ENCODE data around the gene PPP6R1.
A peak's percentile ranks its signal among the peaks of the same experiment; 100 is the strongest.

Gene PPP6R1

GRCh38 chr19:55276720-55277430, 18.1 kb upstream of the PPP6R1 start:
- peak overlapping the region; percentile 91 for H3K27ac Mint-ChIP-seq (ENCODE audit: low read depth)
- H3K4me3 Mint-ChIP-seq: peak overlapping the region; percentile 68
- ATAC-seq (replicated peaks; ENCODE audit: extremely low read depth, poor library complexity, severe bottlenecking) (peak; percentile 56), DNase-seq (ENCODE audit: low spot score in 2 of 2) (no peak)
- no peaks in the 10 kb centered on the region for H3K9me3 Mint-ChIP-seq
- peaks cover 28% of the 10 kb centered on the region for H3K36me3 Mint-ChIP-seq (ENCODE audit: insufficient read depth)
- peaks cover 43% of the 10 kb centered on the region for H3K4me1 Mint-ChIP-seq
- H3K27me3 Mint-ChIP-seq: no peaks in the 10 kb centered on the region

- DNase-seq (ENCODE audit: low spot score in 2 of 2): peak in 1 of 2 donors; percentile 42
- Mint-ChIP-seq H3K4me1 (peaks cover 38% of the 10 kb centered on the region), H3K27ac (ENCODE audit: low read depth) (peak overlapping the region; percentile 91), H3K27me3 (no peaks in the 10 kb centered on the region), H3K4me3 (peak overlapping the region; percentile 68), H3K36me3 (ENCODE audit: insufficient read depth) (peaks cover 33% of the 10 kb centered on the region), H3K9me3 (no peaks in the 10 kb centered on the region)
- peak; percentile 74 for ATAC-seq (replicated peaks; ENCODE audit: extremely low read depth, poor library complexity, severe bottlenecking)
These were observed 17.3 kb upstream of the PPP6R1 start for GRCh38 chr19:55275851-55276719.

- ATAC-seq (replicated peaks; ENCODE audit: extremely low read depth, poor library complexity, severe bottlenecking): no peak
- DNase-seq (ENCODE audit: low spot score in 2 of 2): no peak
- H3K27ac Mint-ChIP-seq (ENCODE audit: low read depth): peak overlapping the region; percentile 67
- no peaks in the 10 kb centered on the region for H3K9me3 Mint-ChIP-seq
- no peaks in the 10 kb centered on the region for H3K27me3 Mint-ChIP-seq
- no peak overlapping the region for H3K4me3 Mint-ChIP-seq
- H3K36me3 Mint-ChIP-seq (ENCODE audit: insufficient read depth): peaks cover 24% of the 10 kb centered on the region
- H3K4me1 Mint-ChIP-seq: peaks cover 19% of the 10 kb centered on the region
These were observed 15.3 kb upstream of the PPP6R1 start for GRCh38 chr19:55273978-55274707.

GRCh38 chr19:55272142-55272541, 13.3 kb upstream of the PPP6R1 start:
- no peak for DNase-seq (ENCODE audit: low spot score in 2 of 2)
- H3K27ac Mint-ChIP-seq (ENCODE audit: low read depth): peak overlapping the region; percentile 32
- H3K27me3 Mint-ChIP-seq: no peaks in the 10 kb centered on the region
- peaks cover 23% of the 10 kb centered on the region for H3K36me3 Mint-ChIP-seq (ENCODE audit: insufficient read depth)
- peaks cover 12% of the 10 kb centered on the region for H3K4me1 Mint-ChIP-seq
- H3K4me3 Mint-ChIP-seq: no peak overlapping the region
- H3K9me3 Mint-ChIP-seq: no peaks in the 10 kb centered on the region
- no peak for ATAC-seq (replicated peaks; ENCODE audit: extremely low read depth, poor library complexity, severe bottlenecking)

GRCh38 chr19:55270172-55270942, 11.5 kb upstream of the PPP6R1 start:
- Mint-ChIP-seq H3K9me3 (peaks cover 6% of the 10 kb centered on the region), H3K4me1 (peaks cover 8% of the 10 kb centered on the region), H3K27me3 (no peaks in the 10 kb centered on the region), H3K27ac (ENCODE audit: low read depth) (no peak overlapping the region), H3K4me3 (no peak overlapping the region), H3K36me3 (ENCODE audit: insufficient read depth) (peaks cover 27% of the 10 kb centered on the region)
- no peak for ATAC-seq (replicated peaks; ENCODE audit: extremely low read depth, poor library complexity, severe bottlenecking)
- no peak for DNase-seq (ENCODE audit: low spot score in 2 of 2)

GRCh38 chr19:55269299-55269698, 10.5 kb upstream of the PPP6R1 start:
- Mint-ChIP-seq H3K27ac (ENCODE audit: low read depth) (no peak overlapping the region), H3K4me3 (no peak overlapping the region), H3K9me3 (peaks cover 6% of the 10 kb centered on the region), H3K27me3 (no peaks in the 10 kb centered on the region), H3K4me1 (peaks cover 8% of the 10 kb centered on the region), H3K36me3 (ENCODE audit: insufficient read depth) (peaks cover 25% of the 10 kb centered on the region)
- DNase-seq (ENCODE audit: low spot score in 2 of 2) (no peak), ATAC-seq (replicated peaks; ENCODE audit: extremely low read depth, poor library complexity, severe bottlenecking) (no peak)

GRCh38 chr19:55266840-55267239, 8.0 kb upstream of the PPP6R1 start:
- Mint-ChIP-seq H3K27me3 (no peaks in the 10 kb centered on the region), H3K9me3 (peaks cover 6% of the 10 kb centered on the region), H3K4me1 (peaks cover 8% of the 10 kb centered on the region), H3K36me3 (ENCODE audit: insufficient read depth) (peaks cover 16% of the 10 kb centered on the region), H3K27ac (ENCODE audit: low read depth) (peak overlapping the region; percentile 32), H3K4me3 (peak overlapping the region; percentile 0)
- ATAC-seq (replicated peaks; ENCODE audit: extremely low read depth, poor library complexity, severe bottlenecking) (no peak), DNase-seq (ENCODE audit: low spot score in 2 of 2) (no peak)

- H3K27ac Mint-ChIP-seq (ENCODE audit: low read depth): peak overlapping the region; percentile 32
These were observed 7.6 kb upstream of the PPP6R1 start for GRCh38 chr19:55266404-55266803.

GRCh38 chr19:55265723-55266386, 7.0 kb upstream of the PPP6R1 start:
- Mint-ChIP-seq H3K4me3 (peak overlapping the region; percentile 0), H3K36me3 (ENCODE audit: insufficient read depth) (peaks cover 11% of the 10 kb centered on the region), H3K4me1 (peaks cover 8% of the 10 kb centered on the region), H3K27me3 (no peaks in the 10 kb centered on the region), H3K9me3 (peaks cover 6% of the 10 kb centered on the region), H3K27ac (ENCODE audit: low read depth) (peak overlapping the region; percentile 32)
- DNase-seq (ENCODE audit: low spot score in 2 of 2) (no peak), ATAC-seq (replicated peaks; ENCODE audit: extremely low read depth, poor library complexity, severe bottlenecking) (no peak)

More at GRCh38 chr19:55266404-55266803, 7.6 kb upstream of the PPP6R1 start:
- H3K9me3 Mint-ChIP-seq: peaks cover 6% of the 10 kb centered on the region
- H3K36me3 Mint-ChIP-seq (ENCODE audit: insufficient read depth): peaks cover 13% of the 10 kb centered on the region
- ATAC-seq (replicated peaks; ENCODE audit: extremely low read depth, poor library complexity, severe bottlenecking) (no peak), DNase-seq (ENCODE audit: low spot score in 2 of 2) (no peak)
- H3K4me3 Mint-ChIP-seq: peak overlapping the region; percentile 0
- peaks cover 8% of the 10 kb centered on the region for H3K4me1 Mint-ChIP-seq
- no peaks in the 10 kb centered on the region for H3K27me3 Mint-ChIP-seq

- Mint-ChIP-seq H3K36me3 (ENCODE audit: insufficient read depth) (peaks cover 11% of the 10 kb centered on the region), H3K9me3 (peaks cover 6% of the 10 kb centered on the region), H3K4me1 (peaks cover 8% of the 10 kb centered on the region), H3K27ac (ENCODE audit: low read depth) (no peak overlapping the region), H3K4me3 (no peak overlapping the region), H3K27me3 (no peaks in the 10 kb centered on the region)
- no peak for DNase-seq (ENCODE audit: low spot score in 2 of 2)
- no peak for ATAC-seq (replicated peaks; ENCODE audit: extremely low read depth, poor library complexity, severe bottlenecking)
These were observed 6.4 kb upstream of the PPP6R1 start for GRCh38 chr19:55265173-55265572.

GRCh38 chr19:55264531-55264930, 5.7 kb upstream of the PPP6R1 start:
- DNase-seq (ENCODE audit: low spot score in 2 of 2) (no peak), ATAC-seq (replicated peaks; ENCODE audit: extremely low read depth, poor library complexity, severe bottlenecking) (no peak)
- Mint-ChIP-seq H3K27ac (ENCODE audit: low read depth) (no peak overlapping the region), H3K4me3 (no peak overlapping the region), H3K27me3 (no peaks in the 10 kb centered on the region), H3K4me1 (peaks cover 10% of the 10 kb centered on the region), H3K9me3 (peaks cover 6% of the 10 kb centered on the region), H3K36me3 (ENCODE audit: insufficient read depth) (peaks cover 11% of the 10 kb centered on the region)
